ENCODE measurements around the gene H1-8. TPM values are rescaled to one million over a fixed set of nuclear protein-coding genes. Genes with fewer than 3 reads are reported as not detected.

The H1-8 gene
- total RNA-seq, 1 donor from 2014 or later: not detected

DNA sequence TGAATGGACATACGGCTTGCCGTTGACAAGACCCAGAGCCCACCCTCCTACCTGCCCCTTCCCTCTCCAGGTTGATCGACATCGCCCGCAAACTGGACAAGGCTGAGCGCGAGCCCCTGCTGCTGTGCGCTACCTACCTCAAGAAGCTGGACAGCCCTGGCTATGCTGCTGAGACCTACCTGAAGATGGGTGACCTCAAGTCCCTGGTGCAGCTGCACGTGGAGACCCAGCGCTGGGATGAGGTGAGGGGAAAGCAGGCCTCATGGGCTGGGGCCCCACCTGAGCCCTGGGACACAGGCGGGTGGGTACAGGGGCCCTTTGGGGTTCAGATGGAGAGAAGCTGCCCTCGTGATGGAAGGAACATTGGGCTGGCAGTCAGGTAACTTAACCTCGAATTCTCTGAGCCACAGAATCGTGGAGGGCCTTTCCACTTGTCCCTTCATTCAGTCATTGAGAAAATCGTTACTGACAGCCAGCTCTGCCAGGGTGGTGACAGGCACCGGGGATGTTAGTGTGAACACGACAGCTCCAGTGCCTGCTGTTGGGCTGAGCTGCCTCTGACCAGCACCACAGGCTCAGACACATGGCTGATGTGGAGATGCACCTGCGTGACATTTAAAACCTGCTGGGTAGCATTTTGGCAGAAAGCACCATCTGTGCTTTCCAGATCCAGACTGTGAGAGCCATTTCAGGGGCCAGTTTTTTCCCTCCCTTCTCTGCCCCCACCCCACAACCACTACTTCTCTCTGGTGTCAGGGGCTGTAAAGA, 40.1 kb upstream of the H1-8 start:
- H3K4me3 ChIP-seq (ENCODE audit: low read depth, low read length): no peak overlapping the region
- no peak for DNase-seq (ENCODE audit: low read depth)
- TF ChIP-seq, protein P1, sequence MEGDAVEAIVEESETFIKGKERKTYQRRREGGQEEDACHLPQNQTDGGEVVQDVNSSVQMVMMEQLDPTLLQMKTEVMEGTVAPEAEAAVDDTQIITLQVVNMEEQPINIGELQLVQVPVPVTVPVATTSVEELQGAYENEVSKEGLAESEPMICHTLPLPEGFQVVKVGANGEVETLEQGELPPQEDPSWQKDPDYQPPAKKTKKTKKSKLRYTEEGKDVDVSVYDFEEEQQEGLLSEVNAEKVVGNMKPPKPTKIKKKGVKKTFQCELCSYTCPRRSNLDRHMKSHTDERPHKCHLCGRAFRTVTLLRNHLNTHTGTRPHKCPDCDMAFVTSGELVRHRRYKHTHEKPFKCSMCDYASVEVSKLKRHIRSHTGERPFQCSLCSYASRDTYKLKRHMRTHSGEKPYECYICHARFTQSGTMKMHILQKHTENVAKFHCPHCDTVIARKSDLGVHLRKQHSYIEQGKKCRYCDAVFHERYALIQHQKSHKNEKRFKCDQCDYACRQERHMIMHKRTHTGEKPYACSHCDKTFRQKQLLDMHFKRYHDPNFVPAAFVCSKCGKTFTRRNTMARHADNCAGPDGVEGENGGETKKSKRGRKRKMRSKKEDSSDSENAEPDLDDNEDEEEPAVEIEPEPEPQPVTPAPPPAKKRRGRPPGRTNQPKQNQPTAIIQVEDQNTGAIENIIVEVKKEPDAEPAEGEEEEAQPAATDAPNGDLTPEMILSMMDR (conservative IDR thresholded peaks at IDR 0.05; ENCODE audit: low read depth, low read length): no peak

DNA sequence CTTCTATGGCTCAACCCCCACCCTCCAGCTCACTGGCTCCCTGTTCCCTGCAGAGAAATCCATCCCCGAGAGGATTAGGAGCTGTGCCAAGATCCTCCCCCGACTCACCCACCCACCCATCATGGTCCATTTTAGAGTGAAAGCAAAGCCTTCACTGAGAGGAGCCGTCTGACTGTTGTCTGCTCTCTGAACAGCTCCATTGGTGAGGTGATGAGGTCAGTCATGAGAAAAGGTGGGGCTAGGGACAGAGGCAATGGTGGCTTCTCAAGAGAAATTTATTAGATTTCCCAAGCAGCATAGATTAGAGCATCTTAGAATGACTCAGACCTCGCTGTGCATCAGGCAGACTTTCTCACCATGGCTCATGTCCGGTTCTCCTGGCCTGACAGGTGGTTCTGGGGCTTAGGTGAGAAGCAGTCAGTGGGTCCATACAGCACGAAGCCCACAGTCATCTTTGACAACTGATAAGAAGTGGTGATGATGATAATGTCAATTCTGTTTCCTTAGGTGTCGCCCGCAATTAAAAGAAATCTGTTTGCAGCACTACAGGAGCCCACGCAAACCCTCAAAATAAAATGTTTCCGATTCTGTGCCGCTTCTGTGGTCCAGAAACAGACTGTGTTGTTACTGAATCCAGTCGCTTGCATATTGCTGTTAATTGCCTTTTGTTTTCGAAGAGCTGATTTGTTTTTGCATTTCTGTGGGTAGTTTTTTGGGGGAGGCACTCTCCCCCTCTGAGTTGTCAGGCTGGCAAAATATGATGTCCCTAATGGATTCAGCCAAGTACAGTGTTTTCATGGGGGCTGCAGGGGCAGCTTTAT, 39.3 kb upstream of the H1-8 start:
- TF ChIP-seq, protein P1 (conservative IDR thresholded peaks at IDR 0.05; ENCODE audit: low read depth, low read length): no peak
- no peak for DNase-seq (ENCODE audit: low read depth)
- H3K4me3 ChIP-seq (ENCODE audit: low read depth, low read length): no peak overlapping the region

DNA sequence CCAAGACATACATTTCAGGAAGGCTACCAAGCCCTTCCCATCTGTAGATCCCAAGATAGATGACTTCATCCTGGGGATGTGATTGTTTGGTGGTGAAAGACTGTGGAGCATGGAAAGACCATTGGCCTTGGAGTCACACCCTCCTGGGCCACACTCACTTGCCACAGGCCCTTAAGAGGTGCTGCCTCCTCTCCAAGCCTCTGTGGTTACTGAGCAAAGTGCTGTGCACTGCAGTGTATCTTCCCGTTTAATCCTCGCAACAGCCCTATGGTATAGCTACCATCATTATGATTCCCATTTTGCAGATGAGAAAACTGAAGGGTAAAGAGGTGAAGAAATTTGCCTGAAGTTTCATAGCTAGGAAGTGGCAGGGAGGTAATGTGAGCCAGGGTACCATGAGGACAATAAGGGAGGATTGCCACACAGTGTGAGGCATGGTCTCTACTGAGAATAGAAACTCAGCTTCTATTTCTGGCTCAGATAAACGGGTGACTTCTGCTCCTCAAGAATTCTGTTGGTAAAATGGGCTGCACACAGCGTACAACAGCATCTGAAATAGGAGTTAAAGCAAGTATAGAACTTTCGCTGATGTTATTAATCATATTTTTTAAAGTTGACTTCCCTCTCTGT, 38.4 kb upstream of the H1-8 start:
- H3K4me3 ChIP-seq (ENCODE audit: low read depth, low read length): no peak overlapping the region
- no peak for DNase-seq (ENCODE audit: low read depth)
- TF ChIP-seq, protein P1 (conservative IDR thresholded peaks at IDR 0.05; ENCODE audit: low read depth, low read length): no peak

DNA sequence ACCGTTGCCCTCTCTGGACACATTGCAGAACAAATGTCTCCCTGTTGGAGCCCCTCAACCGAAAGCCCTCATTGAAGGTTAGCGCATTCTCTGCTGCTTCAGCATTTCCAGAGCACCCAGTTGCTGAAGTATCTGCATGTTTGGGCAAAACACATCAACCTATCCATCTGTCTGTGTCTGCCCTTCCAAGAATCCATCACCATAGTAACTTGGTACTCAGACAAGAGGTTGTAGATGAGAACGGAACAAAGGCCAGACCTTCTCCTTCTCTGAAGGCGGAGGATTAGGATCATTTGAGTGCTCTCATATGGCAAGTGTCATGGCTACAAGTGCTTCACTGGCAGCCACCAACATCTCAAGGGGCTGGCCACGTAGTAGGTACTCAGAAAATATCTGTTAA, 37.6 kb upstream of the H1-8 start:
- TF ChIP-seq, protein P1 (conservative IDR thresholded peaks at IDR 0.05; ENCODE audit: low read depth, low read length): no peak
- DNase-seq (ENCODE audit: low read depth): no peak

DNA sequence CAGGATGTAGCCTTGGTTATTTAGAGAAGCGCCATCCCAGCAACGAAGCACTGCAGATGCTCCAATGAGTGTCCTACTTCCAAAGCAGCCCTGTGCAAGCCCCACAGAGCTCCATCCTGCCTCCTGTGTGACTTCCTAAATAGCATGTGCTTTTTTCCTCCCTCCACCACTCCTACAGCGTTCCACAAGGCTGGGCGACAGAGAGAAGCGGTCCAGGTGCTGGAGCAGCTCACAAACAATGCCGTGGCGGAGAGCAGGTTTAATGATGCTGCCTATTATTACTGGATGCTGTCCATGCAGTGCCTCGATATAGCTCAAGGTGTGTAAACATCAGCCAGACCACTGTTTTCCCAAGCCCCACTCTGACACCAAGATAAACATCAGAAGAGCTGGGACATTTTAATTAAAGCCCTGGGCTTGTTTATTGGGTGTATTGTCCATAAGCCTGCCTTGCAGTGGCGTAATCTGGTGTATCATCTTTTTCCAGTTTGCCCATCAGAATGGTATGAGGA, 36.7 kb upstream of the H1-8 start:
- TF ChIP-seq, protein P1 (conservative IDR thresholded peaks at IDR 0.05; ENCODE audit: low read depth, low read length): no peak
- H3K4me3 ChIP-seq (ENCODE audit: low read depth, low read length): no peak overlapping the region
- no peak for DNase-seq (ENCODE audit: low read depth)

More for the DNA sequence above, 37.6 kb upstream of the H1-8 start:
- H3K4me3 ChIP-seq (ENCODE audit: low read depth, low read length): no peak overlapping the region

DNA sequence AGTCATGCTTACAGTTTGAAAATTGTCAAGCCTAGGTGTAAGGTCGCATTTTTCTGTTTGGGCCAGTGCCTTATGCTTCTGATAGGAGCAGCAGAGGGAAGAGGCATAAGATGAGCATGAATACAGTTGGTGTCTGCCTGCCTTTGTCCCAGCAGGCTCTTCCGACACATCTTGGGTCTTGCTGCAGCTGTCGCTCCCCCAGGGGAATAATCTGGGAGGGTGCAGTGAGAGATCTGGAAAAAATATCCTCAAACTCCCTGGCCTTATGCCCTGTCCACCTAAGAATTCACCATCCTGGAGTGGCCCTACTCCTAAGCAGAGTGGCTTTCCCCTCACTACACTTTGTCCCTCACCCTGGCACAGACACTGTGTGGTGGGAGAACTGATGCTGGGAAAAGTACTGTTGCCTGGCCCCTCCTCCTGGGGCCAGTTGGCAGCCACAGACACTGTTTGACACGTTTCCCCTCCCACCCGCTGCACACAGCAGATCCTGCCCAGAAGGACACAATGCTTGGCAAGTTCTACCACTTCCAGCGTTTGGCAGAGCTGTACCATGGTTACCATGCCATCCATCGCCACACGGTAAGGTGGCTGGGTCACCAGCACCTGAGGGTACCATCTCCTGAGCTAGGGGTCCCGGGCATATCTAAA, 35.7 kb upstream of the H1-8 start:
- H3K4me3 ChIP-seq (ENCODE audit: low read depth, low read length): no peak overlapping the region
- no peak for DNase-seq (ENCODE audit: low read depth)
- TF ChIP-seq, protein P1 (conservative IDR thresholded peaks at IDR 0.05; ENCODE audit: low read depth, low read length): no peak

All from epithelial cell of proximal tubule (primary cell).